ENCODE results near the gene ARID1B. TPM values are rescaled to one million over a fixed set of nuclear protein-coding genes. Genes with fewer than 3 reads are reported as not detected.
A peak's percentile ranks its signal among the peaks of the same experiment; 100 is the strongest.

Gene ARID1B
- total and polyA plus RNA-seq, 10 of the 15 experiments (the other 5 are each of a cell fraction or from before 2014, with no cell fraction given), result 24.7 to 133 (median 54.6) TPM

DNA sequence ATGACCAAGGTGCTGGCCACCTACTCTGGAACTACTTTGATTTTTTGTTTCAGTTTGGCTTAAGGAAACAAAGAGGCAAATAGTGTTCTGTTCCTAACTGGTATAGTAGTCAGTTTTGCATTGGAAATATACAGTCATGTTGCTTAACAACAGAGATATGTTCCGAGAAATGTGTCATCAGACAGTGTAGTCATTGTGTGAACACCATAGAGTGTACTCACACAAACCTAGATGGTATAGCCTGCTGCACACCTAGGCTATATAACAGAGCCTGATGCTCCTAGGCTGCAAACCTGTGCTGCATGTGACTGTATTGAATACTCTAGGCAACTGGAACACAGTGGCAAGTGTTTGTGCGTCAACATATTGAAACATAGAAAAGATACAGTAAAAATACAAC is 80.4 kb downstream of the ARID1B start:
- Histone ChIP-seq H3K27me3 (replicated peaks in 1 of 2; ENCODE audit: control insufficient read depth in 2 of 2, insufficient read depth in 2 of 2, low read length in 1 of 2) (no peaks in the 10 kb centered on the region), H2AFZ (ENCODE audit: control insufficient read depth, low read depth, low read length) (no peak overlapping the region), H3K9ac (ENCODE audit: control insufficient read depth, insufficient read depth, low read length) (no peak overlapping the region), H3K79me2 (ENCODE audit: control insufficient read depth, insufficient read depth, low read length) (peaks cover 100% of the 10 kb centered on the region), H3K4me3 (no peak overlapping the region), H3K9me3 (replicated peaks; ENCODE audit: control insufficient read depth, insufficient read depth, low read length) (no peaks in the 10 kb centered on the region), H3K4me2 (ENCODE audit: control insufficient read depth, insufficient read depth) (no peak overlapping the region), H3K36me3 (ENCODE audit: control insufficient read depth in 2 of 2, insufficient read depth in 2 of 2, low read length in 1 of 2) (peaks cover 3 to 5% of the 10 kb centered on the region in 2 experiments; a peak in 3 of 4 replicates), H4K20me1 (ENCODE audit: control insufficient read depth, insufficient read depth) (peaks cover 1% of the 10 kb centered on the region; the same call in 1 of the 2 replicates), H3K4me1 (ENCODE audit: control insufficient read depth, insufficient read depth, low read length) (peaks cover 39% of the 10 kb centered on the region), H3K27ac (ENCODE audit: control insufficient read depth, insufficient read depth) (no peak overlapping the region)
- POLR2A ChIA-PET, result interaction anchor here (0.6 to 1.3 kb wide), 3 partner anchors 12 to 89 kb away, joined by 3 to 4 read pairs (median 3); no protein-coding TSS in a partner anchor
- no TSS peak for BruUV-seq (replicated peaks)
- intact Hi-C loops (cut with micrococcal nuclease; ENCODE audit: unreplicated experiment) (no loop called here), in situ Hi-C loops (cut with MboI) (no loop called here)
- TF ChIP-seq CHD4 (IDR thresholded peaks at IDR 0.05) (no peak), NRF1 (conservative IDR thresholded peaks at IDR 0.05; ENCODE audit: low read depth, low read length) (no peak), IKZF1 (conservative IDR thresholded peaks at IDR 0.05) (no peak), MYC (IDR thresholded peaks at IDR 0.05; ENCODE audit: insufficient read depth, insufficient read length, insufficient replicate concordance, low read length, severe bottlenecking) (no peak), USF1 (IDR thresholded peaks at IDR 0.05; ENCODE audit: borderline replicate concordance, extremely low read length, insufficient read depth, low read depth, low read length) (no peak), MEF2A (IDR thresholded peaks at IDR 0.05; ENCODE audit: insufficient read depth, low read depth, low read length) (no peak), SRF (IDR thresholded peaks at IDR 0.05; ENCODE audit: low read depth in 2 of 2, low read length in 2 of 2) (no peak), ZZZ3 (IDR thresholded peaks at IDR 0.05; ENCODE audit: control insufficient read depth, insufficient read length, low read depth) (no peak), HDGF (IDR thresholded peaks at IDR 0.05) (no peak), TBL1XR1 (IDR thresholded peaks at IDR 0.05; ENCODE audit: low read depth, low read length) (no peak), DPF2 (IDR thresholded peaks at IDR 0.05) (no peak), ESRRA (IDR thresholded peaks at IDR 0.05; ENCODE audit: low read length) (no peak), IRF4 (IDR thresholded peaks at IDR 0.05; ENCODE audit: low read depth, low read length) (no peak), EGR1 (IDR thresholded peaks at IDR 0.05; ENCODE audit: borderline replicate concordance in 1 of 2, low read depth in 2 of 2, low read length in 2 of 2) (no peak)
- TF ChIP-seq, protein P1, sequence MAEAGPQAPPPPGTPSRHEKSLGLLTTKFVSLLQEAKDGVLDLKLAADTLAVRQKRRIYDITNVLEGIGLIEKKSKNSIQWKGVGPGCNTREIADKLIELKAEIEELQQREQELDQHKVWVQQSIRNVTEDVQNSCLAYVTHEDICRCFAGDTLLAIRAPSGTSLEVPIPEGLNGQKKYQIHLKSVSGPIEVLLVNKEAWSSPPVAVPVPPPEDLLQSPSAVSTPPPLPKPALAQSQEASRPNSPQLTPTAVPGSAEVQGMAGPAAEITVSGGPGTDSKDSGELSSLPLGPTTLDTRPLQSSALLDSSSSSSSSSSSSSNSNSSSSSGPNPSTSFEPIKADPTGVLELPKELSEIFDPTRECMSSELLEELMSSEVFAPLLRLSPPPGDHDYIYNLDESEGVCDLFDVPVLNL (IDR thresholded peaks at IDR 0.05; ENCODE audit: low read depth, low read length), result no peak
- TF ChIP-seq, protein P2, sequence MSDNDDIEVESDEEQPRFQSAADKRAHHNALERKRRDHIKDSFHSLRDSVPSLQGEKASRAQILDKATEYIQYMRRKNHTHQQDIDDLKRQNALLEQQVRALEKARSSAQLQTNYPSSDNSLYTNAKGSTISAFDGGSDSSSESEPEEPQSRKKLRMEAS (IDR thresholded peaks at IDR 0.05; ENCODE audit: low read depth, low read length), result no peak
- CTCF ChIA-PET, result interaction anchor here (1.1 kb wide), 1 partner anchor 51 kb away, joined by 5 read pairs; no protein-coding TSS in a partner anchor
- peak; percentile 68 for ATAC-seq
- WGBS (ENCODE audit: insufficient coverage, insufficient replicate concordance, low lambda C conversion rate, missing lambda C conversion rate), result 100% methylated on average over 2 of the region's 2 CpGs
- SMC1A ChIA-PET (ENCODE audit: uncharacterized antibody, unreplicated experiment), result interaction anchor here (1.2 kb wide), 1 partner anchor 33 kb away, joined by 4 read pairs; no protein-coding TSS in a partner anchor
- RAD21 ChIA-PET (ENCODE audit: unreplicated experiment), result no interaction called here
- no peak for DNase-seq (ENCODE audit: low read depth, low spot score)
- FAIRE-seq, result no peak

Measured in GM12878 (cell line).